Caco-2 (cell line): ENCODE results near the gene DHX32. TPM values are rescaled to one million over a fixed set of nuclear protein-coding genes. Genes with fewer than 3 reads are reported as not detected.

Experiments
- BruUV-seq: library from RNA; stranded (reverse); fragments of 400-500 nt; replicated peaks from 2 replicates; lab custom pipeline; 2021; lab: Mats Ljungman, UMichigan
- CTCF ChIA-PET: fragments of 300-600 bp; sonication (Branson Sonifier 250); formaldehyde crosslinking; loops from one replicate; lab custom pipeline; 2022; ENCODE audit warnings: antibody characterized with exemption; lab: Charles Lee
- POLR2A ChIA-PET: fragments of 300-600 bp; sonication (Branson Sonifier 250); formaldehyde crosslinking; loops from one replicate; lab custom pipeline; 2022; ENCODE audit warnings: antibody characterized with exemption; lab: Charles Lee
- DNase-seq, 2 experiments: peaks; one replicate each; pipeline versions ENCODE4 v3.0.0 to v3.0.0-alpha.2; 2020 to 2022
- H3K27me3 ChIP-seq: replicated peaks from 2 replicates; pipeline ENCODE4 v1.6.0; 2011; ENCODE audit warnings: low read length; ENCODE audit not compliant: control insufficient read depth, insufficient read depth
- H3K36me3 ChIP-seq: 2 replicates; pipeline ENCODE4 v1.5.1; 2011; ENCODE audit warnings: low read length; ENCODE audit not compliant: control insufficient read depth, insufficient read depth
- H3K4me1 ChIP-seq: fragments of 250-450 bp; sonication (Bioruptor Pico); 2 replicates; pipeline ENCODE4 v1.5.1; 2020; ENCODE audit warnings: mild to moderate bottlenecking
- H3K4me3 ChIP-seq: 2 replicates; pipeline ENCODE4 v1.5.1; 2011; ENCODE audit warnings: low read depth, mild to moderate bottlenecking, control low read depth, low read length
- H3K9me3 ChIP-seq: fragments of 250-450 bp; sonication (Bioruptor Pico); 2 replicates; pipeline ENCODE4 v1.5.1; 2020; ENCODE audit warnings: mild to moderate bottlenecking, moderate library complexity
- H3K27ac Mint-ChIP-seq: one replicate; pipeline ENCODE4 v1.8.0; 2022; ENCODE audit warnings: mixed read lengths; ENCODE audit not compliant: unreplicated experiment
- H3K27me3 Mint-ChIP-seq: one replicate; pipeline ENCODE4 v1.8.0; 2022; ENCODE audit warnings: mixed read lengths; ENCODE audit not compliant: insufficient read depth, unreplicated experiment
- H3K36me3 Mint-ChIP-seq: one replicate; pipeline ENCODE4 v1.8.0; 2022; ENCODE audit warnings: mild to moderate bottlenecking, mixed read lengths; ENCODE audit not compliant: insufficient read depth, unreplicated experiment
- H3K4me1 Mint-ChIP-seq: one replicate; pipeline ENCODE4 v1.8.0; 2022; ENCODE audit warnings: low read depth, mixed read lengths; ENCODE audit not compliant: unreplicated experiment
- H3K4me3 Mint-ChIP-seq: one replicate; pipeline ENCODE4 v1.8.0; 2022; ENCODE audit warnings: mild to moderate bottlenecking, moderate library complexity, mixed read lengths; ENCODE audit not compliant: unreplicated experiment
- H3K9me3 Mint-ChIP-seq: one replicate; pipeline ENCODE4 v1.8.0; 2022; ENCODE audit warnings: mixed read lengths; ENCODE audit not compliant: unreplicated experiment
- CTCF ChIP-seq, 2 experiments: fragments of 200-600 bp in 1 of 2; IDR thresholded peaks; 1 replicate in 1 of 2; 2 replicates in 1 of 2; pipeline versions ENCODE4 v1.5.1 to v1.8.0; 2011 to 2022; ENCODE audit warnings: antibody characterized with exemption in 1 of 2, control low read depth in 1 of 2, inconsistent platforms in 1 of 2, low read depth in 1 of 2, low read length in 1 of 2, mild to moderate bottlenecking in 1 of 2, moderate library complexity in 1 of 2; ENCODE audit not compliant: insufficient read depth in 1 of 2, severe bottlenecking in 1 of 2, unreplicated experiment in 1 of 2
- intact Hi-C: fragments of 100-400 bp; cut with micrococcal nuclease; formaldehyde crosslinking; loops from one replicate; pipeline ENCODE4 v1.10.0; 2022; ENCODE audit not compliant: unreplicated experiment
- total RNA-seq: library from RNA; stranded (reverse); gene quantifications from 2 replicates; pipeline ENCODE4 v1.2.3, GENCODE V29; 2022

Gene DHX32
- total RNA-seq, 1 experiment from 2014 or later = 25.0 TPM

GRCh38 chr10:125886914-125887512 lies 5.9 kb upstream of the DHX32 start:
- CTCF ChIA-PET = no interaction called here
- Mint-ChIP-seq H3K27me3 (no peaks in the 10 kb centered on the region), H3K4me3 (no peak overlapping the region), H3K4me1 (no peaks in the 10 kb centered on the region), H3K9me3 (no peaks in the 10 kb centered on the region), H3K36me3 (no peaks in the 10 kb centered on the region), H3K27ac (no peak overlapping the region)
- intact Hi-C loops = no loop called here
- BruUV-seq = no TSS peak
- Histone ChIP-seq H3K36me3 (no peaks in the 10 kb centered on the region), H3K27me3 (no peaks in the 10 kb centered on the region), H3K4me1 (no peaks in the 10 kb centered on the region), H3K9me3 (no peaks in the 10 kb centered on the region), H3K4me3 (no peak overlapping the region)
- TF ChIP-seq CTCF (IDR thresholded peaks at IDR 0.05; ENCODE audit: insufficient read depth in 1 of 2, low read depth in 1 of 2, low read length in 1 of 2, severe bottlenecking in 1 of 2, unreplicated experiment in 1 of 2) = no peak
- POLR2A ChIA-PET = no interaction called here
- DNase-seq = no peak

- no peak overlapping the region for H3K27ac Mint-ChIP-seq
- H3K27me3 Mint-ChIP-seq = no peaks in the 10 kb centered on the region
- intact Hi-C loops = no loop called here
- Histone ChIP-seq H3K36me3 (no peaks in the 10 kb centered on the region), H3K9me3 (no peaks in the 10 kb centered on the region), H3K4me3 (no peak overlapping the region), H3K4me1 (peaks cover 16% of the 10 kb centered on the region), H3K27me3 (no peaks in the 10 kb centered on the region)
- peaks cover 19% of the 10 kb centered on the region for H3K4me1 Mint-ChIP-seq
- BruUV-seq = no TSS peak
- TF ChIP-seq CTCF (IDR thresholded peaks at IDR 0.05; ENCODE audit: insufficient read depth in 1 of 2, low read depth in 1 of 2, low read length in 1 of 2, severe bottlenecking in 1 of 2, unreplicated experiment in 1 of 2) = no peak
- POLR2A ChIA-PET = no interaction called here
- no peak for DNase-seq
- no peaks in the 10 kb centered on the region for H3K9me3 Mint-ChIP-seq
- peaks cover 6% of the 10 kb centered on the region for H3K36me3 Mint-ChIP-seq
- CTCF ChIA-PET = no interaction called here
- H3K4me3 Mint-ChIP-seq = no peak overlapping the region
Measured at GRCh38 chr10:125883211-125883610, 2.1 kb upstream of the DHX32 start.

GRCh38 chr10:125882596-125882995 lies 1.5 kb upstream of the DHX32 start:
- no TSS peak for BruUV-seq
- Mint-ChIP-seq H3K27ac (no peak overlapping the region), H3K4me1 (peaks cover 19% of the 10 kb centered on the region), H3K9me3 (no peaks in the 10 kb centered on the region), H3K27me3 (no peaks in the 10 kb centered on the region), H3K36me3 (peaks cover 6% of the 10 kb centered on the region), H3K4me3 (no peak overlapping the region)
- POLR2A ChIA-PET = no interaction called here
- DNase-seq = no peak
- CTCF ChIA-PET = interaction anchor here (1.4 kb wide), 2 partner anchors 14 to 15 kb away, joined by 3 to 4 read pairs; no protein-coding TSS in a partner anchor
- Histone ChIP-seq H3K4me3 (no peak overlapping the region), H3K27me3 (no peaks in the 10 kb centered on the region), H3K36me3 (no peaks in the 10 kb centered on the region; the same call in 1 of the 2 replicates), H3K9me3 (no peaks in the 10 kb centered on the region), H3K4me1 (peaks cover 16% of the 10 kb centered on the region)
- TF ChIP-seq CTCF (IDR thresholded peaks at IDR 0.05; ENCODE audit: insufficient read depth in 1 of 2, low read depth in 1 of 2, low read length in 1 of 2, severe bottlenecking in 1 of 2, unreplicated experiment in 1 of 2) = no peak
- intact Hi-C loops = no loop called here
